Adrenal gland (tissue), 12 donors: ENCODE measurements around the gene KLRF2. TPM values are rescaled to one million over a fixed set of nuclear protein-coding genes. Genes with fewer than 3 reads are reported as not detected.

ENCODE experiments used
- DNase-seq, 7 donors: peaks; one replicate each; pipeline ENCODE4 v3.0.0-alpha.2; 2019 to 2020
- H3K27ac ChIP-seq, 5 donors: fragments of 200-600 bp; sonication (generic) in 4 of 5; 1 replicate in 3 of 5; 2 replicates in 2 of 5; pipeline versions ENCODE4 v1.5.1 to v1.8.0; 2016 to 2020; ENCODE audit warnings: mild to moderate bottlenecking in 1 of 5
- H3K27me3 ChIP-seq: fragments of 200-600 bp; 2 replicates; pipeline ENCODE4 v1.8.0; 2021
- H3K36me3 ChIP-seq, 2 donors: fragments of 200-600 bp; replicated peaks in 1 of 2; 1 replicate in 1 of 2; 2 replicates in 1 of 2; pipeline versions ENCODE4 v1.5.1 to v1.8.0; 2018 to 2022
- H3K4me1 ChIP-seq, 2 donors: fragments of 200-600 bp; replicated peaks in 1 of 2; 1 replicate in 1 of 2; 2 replicates in 1 of 2; pipeline versions ENCODE4 v1.5.1 to v1.8.0; 2018 to 2021
- H3K4me3 ChIP-seq, 4 donors: fragments of 200-600 bp; sonication (generic) in 3 of 4; one replicate each; pipeline ENCODE4 v1.5.1; 2016 to 2018
- H3K9me3 ChIP-seq, 3 donors: fragments of 200-600 bp; sonication (generic) in 1 of 3; replicated peaks in 1 of 3; 1 replicate in 2 of 3; 2 replicates in 1 of 3; pipeline versions ENCODE4 v1.5.1 to v1.8.0; 2016 to 2021
- POLR2A ChIP-seq, 2 donors: fragments of 450-650 bp; IDR thresholded peaks; one replicate each; pipeline ENCODE4 v1.6.1; 2017; ENCODE audit warnings: antibody characterized with exemption in 2 of 2, mild to moderate bottlenecking in 2 of 2, moderate library complexity in 1 of 2
- WGBS, 4 donors: extraction: QIAGEN DNeasy Blood & Tissue Kit in 2 of 4; methylation state at CpG; one replicate each; pipeline versions ENCODE4 v1.1.5 to v1.1.7; 2013 to 2017; 5-methylcytosine and 5-hydroxymethylcytosine counted together
- intact Hi-C, 2 donors: fragments of 100-400 bp; cut with DNase I; formaldehyde crosslinking; loops; one replicate each; pipeline versions ENCODE4 v1.14.1 to v1.15.0; 2022 to 2023
- polyA plus RNA-seq, 3 donors: library from polyadenylated mRNA; stranded (reverse); fragments of 200-250 nt in 2 of 3; fragments of 350-450 nt in 1 of 3; fragmentation: Illumina TruSeq in 1 of 3; extraction: RNeasy Lipid Tissue Mini Kit (QIAGEN cat#74804) in 1 of 3; gene quantifications; one replicate each; pipeline ENCODE4 v1.2.3, GENCODE V29; 2013 to 2014
- total RNA-seq, 9 donors: library from RNA; depleted of rRNA in 4 of 9; stranded (reverse); fragments of >200 nt in 4 of 9; fragments of 120-200 nt in 1 of 9; fragmentation: NEBNext Ultra II Directional in 1 of 9; extraction: Animal tissue kit (Norgen Biotek cat#: 25700) in 1 of 9; gene quantifications; one replicate each; pipeline versions ENCODE4 v1.1.0 to v1.2.4, GENCODE V29; 2013 to 2023
- TF ChIP-seq, protein P1 (sequence below), 6 experiments: fragments of 450-650 bp in 4 of 6; fragments of 200-600 bp in 2 of 6; sonication (generic) in 1 of 6; IDR thresholded peaks; 1 replicate in 5 of 6; 2 replicates in 1 of 6; pipeline versions ENCODE4 v1.5.1 to v1.8.0; 2016 to 2021; ENCODE audit warnings: antibody characterized with exemption in 6 of 6, mild to moderate bottlenecking in 2 of 6, moderate library complexity in 1 of 6
- donor health status: healthy with polysubstance abuse.
- donor health status: Bipolar disorder and iron deficiency.
- donor health status: DM: yes; HTN: yes; CAD: no.
- donor health status: DM: no; HTN: no; CAD: no.
- donor health status: DM: no; HTN: no; CAD: no.
- donor health status: DM: yes; HTN: yes; CAD: no.

The KLRF2 gene
- total and polyA plus RNA-seq, 12 donors, result not detected

- Histone ChIP-seq H3K4me3 (peak overlapping the region in 3 of 4 donors; percentile 14 to 58 (median 22)), H3K36me3 (no peaks in the 10 kb centered on the region), H3K27ac (peak overlapping the region; percentile 32 to 88 (median 61)), H3K4me1 (peaks cover 0 to 4% of the 10 kb centered on the region in 2 donors), H3K9me3 (peaks cover 0 to 6% (median 0%) of the 10 kb centered on the region in 3 donors), H3K27me3 (no peaks in the 10 kb centered on the region)
- intact Hi-C loops, result no loop called here
- no peak for DNase-seq
- TF ChIP-seq, protein P1, sequence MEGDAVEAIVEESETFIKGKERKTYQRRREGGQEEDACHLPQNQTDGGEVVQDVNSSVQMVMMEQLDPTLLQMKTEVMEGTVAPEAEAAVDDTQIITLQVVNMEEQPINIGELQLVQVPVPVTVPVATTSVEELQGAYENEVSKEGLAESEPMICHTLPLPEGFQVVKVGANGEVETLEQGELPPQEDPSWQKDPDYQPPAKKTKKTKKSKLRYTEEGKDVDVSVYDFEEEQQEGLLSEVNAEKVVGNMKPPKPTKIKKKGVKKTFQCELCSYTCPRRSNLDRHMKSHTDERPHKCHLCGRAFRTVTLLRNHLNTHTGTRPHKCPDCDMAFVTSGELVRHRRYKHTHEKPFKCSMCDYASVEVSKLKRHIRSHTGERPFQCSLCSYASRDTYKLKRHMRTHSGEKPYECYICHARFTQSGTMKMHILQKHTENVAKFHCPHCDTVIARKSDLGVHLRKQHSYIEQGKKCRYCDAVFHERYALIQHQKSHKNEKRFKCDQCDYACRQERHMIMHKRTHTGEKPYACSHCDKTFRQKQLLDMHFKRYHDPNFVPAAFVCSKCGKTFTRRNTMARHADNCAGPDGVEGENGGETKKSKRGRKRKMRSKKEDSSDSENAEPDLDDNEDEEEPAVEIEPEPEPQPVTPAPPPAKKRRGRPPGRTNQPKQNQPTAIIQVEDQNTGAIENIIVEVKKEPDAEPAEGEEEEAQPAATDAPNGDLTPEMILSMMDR (IDR thresholded peaks at IDR 0.05), result no peak
- no peak for TF ChIP-seq POLR2A (IDR thresholded peaks at IDR 0.05)
- WGBS, 4 donors, result 58 to 68% (median 61%) methylated on average over 11 of the region's 11 CpGs
Measured at GRCh38 chr12:9868311-9868801, 12.9 kb upstream of the KLRF2 start.

DNA sequence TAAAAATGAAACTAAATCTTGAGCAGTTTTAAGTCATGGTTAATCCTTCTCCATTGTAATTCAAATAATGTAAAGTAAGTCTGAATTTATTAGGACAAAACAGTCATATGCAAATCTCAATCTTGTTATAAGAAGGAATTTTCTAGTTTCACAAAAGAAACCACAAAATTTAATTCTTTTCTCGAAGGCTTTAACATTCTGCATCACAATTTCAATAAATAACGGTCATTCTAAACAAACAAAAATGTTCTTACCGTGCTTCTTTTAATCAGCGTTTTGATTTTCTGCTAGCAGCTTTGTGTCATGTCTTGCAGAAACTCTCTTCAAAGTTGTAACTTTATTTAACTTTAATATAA, 12.4 kb upstream of the KLRF2 start:
- 36 to 57% (median 39%) methylated on average over 4 of the region's 4 CpGs for WGBS, 4 donors
- TF ChIP-seq, protein P1 (IDR thresholded peaks at IDR 0.05), result no peak
- TF ChIP-seq POLR2A (IDR thresholded peaks at IDR 0.05), result no peak

GRCh38 chr12:9869307-9870161, 11.8 kb upstream of the KLRF2 start, which contains the start of gene CLEC2B:
Gene CLEC2B, minus strand, starts transcription at chr12:9869354.
- Histone ChIP-seq H3K9me3 (no peaks in the 10 kb centered on the region), H3K27ac (peak within 1 kb of the TSS; percentile 32 to 88 (median 82)), H3K4me1 (peaks cover 0 to 4% of the 10 kb centered on the region in 2 donors), H3K27me3 (no peaks in the 10 kb centered on the region), H3K36me3 (no peaks in the 10 kb centered on the region), H3K4me3 (peak within 1 kb of the TSS in 3 of 4 donors; percentile 14 to 58 (median 27))
- intact Hi-C loops, result no loop called here
- TF ChIP-seq, protein P1 (IDR thresholded peaks at IDR 0.05), result no peak
- TF ChIP-seq POLR2A (IDR thresholded peaks at IDR 0.05), result peak in 1 of 2 donors; percentile 52
- DNase-seq, result no peak
- WGBS, 4 donors, result 15 to 23% (median 18%) methylated on average over 11 of the region's 11 CpGs

More for the DNA sequence above, 12.4 kb upstream of the KLRF2 start:
- no peaks in the 10 kb centered on the region for H3K9me3 ChIP-seq
- peak overlapping the region; percentile 32 to 88 (median 61) for H3K27ac ChIP-seq
- intact Hi-C loops, result no loop called here
- H3K4me3 ChIP-seq, result peak overlapping the region in 2 of 4 donors; percentile 14 to 58
- no peaks in the 10 kb centered on the region for H3K36me3 ChIP-seq
- H3K4me1 ChIP-seq, result peaks cover 0 to 4% of the 10 kb centered on the region in 2 donors
- H3K27me3 ChIP-seq, result no peaks in the 10 kb centered on the region
- DNase-seq, result no peak

- no peak for TF ChIP-seq POLR2A (IDR thresholded peaks at IDR 0.05)
- TF ChIP-seq, protein P1 (IDR thresholded peaks at IDR 0.05), result no peak
- peaks cover 0 to 4% of the 10 kb centered on the region in 2 donors for H3K4me1 ChIP-seq
- WGBS, 4 donors, result 61 to 69% (median 65%) methylated on average over 2 of the region's 2 CpGs
- no peaks in the 10 kb centered on the region for H3K9me3 ChIP-seq
- no peak for DNase-seq
- peak overlapping the region in 2 of 4 donors; percentile 14 to 58 for H3K4me3 ChIP-seq
- no peaks in the 10 kb centered on the region for H3K27me3 ChIP-seq
- H3K27ac ChIP-seq, result peak overlapping the region; percentile 13 to 88 (median 22)
- H3K36me3 ChIP-seq, result no peaks in the 10 kb centered on the region
- intact Hi-C loops, result no loop called here
Measured at GRCh38 chr12:9870286-9870866, 10.9 kb upstream of the KLRF2 start.
